PC-3 (cell line): ENCODE data around the gene ETHE1. TPM values are rescaled to one million over a fixed set of nuclear protein-coding genes. Genes with fewer than 3 reads are reported as not detected.

Experiments used
- ATAC-seq: fragments of 200-7000 bp; cut with Tn5 transposase; 2 replicates; pipeline ENCODE4 v1.9.1; 2020; ENCODE audit warnings: mild to moderate bottlenecking, moderate library complexity
- BruUV-seq: library from RNA; stranded (reverse); fragments of 400-500 nt; replicated peaks from 2 replicates; lab custom pipeline; 2021; lab: Mats Ljungman, UMichigan
- CTCF ChIA-PET: fragments of 300-600 bp; sonication (Branson Sonifier 250); formaldehyde crosslinking; loops from one replicate; lab custom pipeline; 2022; ENCODE audit warnings: antibody characterized with exemption; lab: Charles Lee
- POLR2A ChIA-PET: fragments of 300-600 bp; sonication (Branson Sonifier 250); formaldehyde crosslinking; loops from one replicate; lab custom pipeline; 2022; ENCODE audit warnings: antibody characterized with exemption; ENCODE audit not compliant: unreplicated experiment; lab: Charles Lee
- DNase-seq: peaks from one replicate; pipeline ENCODE4 v3.0.0-alpha.2; 2015
- H2AFZ ChIP-seq: fragments of 300-600 bp; sonication (generic); 2 replicates; pipeline ENCODE4 v1.6.0; 2016; ENCODE audit warnings: antibody characterized with exemption, low read length
- H3F3A ChIP-seq: fragments of 300-600 bp; sonication (generic); one replicate; pipeline ENCODE4 v1.6.0; 2017; ENCODE audit warnings: antibody characterized with exemption, low read length, control low read depth, mild to moderate bottlenecking; ENCODE audit not compliant: unreplicated experiment
- H3K27ac ChIP-seq: fragments of 300-600 bp; sonication (generic); 2 replicates; pipeline ENCODE4 v1.5.1; 2016; ENCODE audit warnings: mild to moderate bottlenecking, low read length
- H3K27me3 ChIP-seq: fragments of 300-600 bp; sonication (generic); 2 replicates; pipeline ENCODE4 v1.6.1; 2016; ENCODE audit warnings: low read length, mixed read lengths
- H3K36me3 ChIP-seq: fragments of 300-600 bp; sonication (generic); 2 replicates; pipeline ENCODE4 v1.6.1; 2016; ENCODE audit warnings: low read depth, mixed run types, low read length, mixed read lengths
- H3K4me1 ChIP-seq: fragments of 300-600 bp; sonication (generic); 2 replicates; pipeline ENCODE4 v1.5.1; 2016; ENCODE audit warnings: low read length; ENCODE audit not compliant: insufficient read depth
- H3K4me2 ChIP-seq: fragments of 300-600 bp; sonication (generic); 2 replicates; pipeline ENCODE4 v1.6.0; 2016; ENCODE audit warnings: low read length
- H3K4me3 ChIP-seq: fragments of 300-600 bp; sonication (generic); 2 replicates; pipeline ENCODE4 v1.5.1; 2016; ENCODE audit warnings: mild to moderate bottlenecking, low read length, mixed read lengths
- H3K79me2 ChIP-seq: fragments of 300-600 bp; sonication (generic); 2 replicates; pipeline ENCODE4 v1.6.1; 2017; ENCODE audit warnings: low read length, mixed read lengths
- H3K9ac ChIP-seq: fragments of 300-600 bp; sonication (generic); 2 replicates; pipeline ENCODE4 v1.6.0; 2016; ENCODE audit warnings: mild to moderate bottlenecking, low read length
- H3K9me2 ChIP-seq: fragments of 300-600 bp; sonication (generic); replicated peaks from 2 replicates; pipeline ENCODE4 v1.6.1; 2016; ENCODE audit warnings: mixed run types, low read length, mixed read lengths
- H3K9me3 ChIP-seq: fragments of 300-600 bp; sonication (generic); 2 replicates; pipeline ENCODE4 v1.6.1; 2016; ENCODE audit warnings: low read length, mixed read lengths
- H4K20me1 ChIP-seq: fragments of 300-600 bp; sonication (generic); 2 replicates; pipeline ENCODE4 v1.6.1; 2016; ENCODE audit warnings: low read length, mixed read lengths
- EZH2 ChIP-seq: fragments of 300-600 bp; sonication (generic); IDR thresholded peaks from one replicate; pipeline ENCODE4 v1.6.1; 2017; ENCODE audit warnings: antibody characterized with exemption, mild to moderate bottlenecking, low read length; ENCODE audit not compliant: unreplicated experiment
- EZH2phosphoT487 ChIP-seq: fragments of 300-600 bp; sonication (generic); IDR thresholded peaks from 2 replicates; pipeline ENCODE4 v1.6.1; 2018; ENCODE audit warnings: mild to moderate bottlenecking, antibody characterized with exemption, low read length, borderline replicate concordance
- intact Hi-C: fragments of 100-400 bp; cut with micrococcal nuclease; formaldehyde crosslinking; loops from 2 replicates; pipeline ENCODE4 v1.9.0; 2023
- total RNA-seq: library from RNA; depleted of rRNA; stranded (reverse); fragments of >200 nt; gene quantifications from 2 replicates; pipeline ENCODE4 v1.2.3, GENCODE V29; 2014
- TF ChIP-seq, protein P1 (sequence below): fragments of 300-600 bp; sonication (generic); conservative IDR thresholded peaks from 2 replicates; pipeline ENCODE4 v1.5.1; 2017; ENCODE audit warnings: antibody characterized with exemption, low read depth, mild to moderate bottlenecking, low read length

The ETHE1 gene
- total RNA-seq, 1 experiment from 2014 or later, result 34.2 TPM

DNA sequence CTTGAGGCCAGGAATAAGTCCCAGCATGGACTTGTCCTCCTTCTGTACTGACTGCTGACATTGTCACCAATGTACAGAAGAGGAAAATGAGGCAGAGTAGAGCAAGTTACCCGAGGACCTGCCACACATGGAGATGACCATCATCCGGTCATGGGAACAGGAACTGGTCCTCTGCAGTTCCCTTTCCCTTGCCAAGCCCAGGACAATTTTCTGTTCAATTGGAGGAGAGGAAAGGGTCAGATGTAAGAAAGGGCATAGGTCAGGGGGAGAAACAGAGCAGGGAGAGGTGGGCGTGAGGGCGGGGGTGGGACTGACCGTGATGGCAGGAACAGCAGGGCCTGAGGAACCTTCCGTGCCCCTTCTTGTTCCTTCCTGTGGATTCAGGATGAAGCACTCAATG, 41.0 kb downstream of the ETHE1 start:
- H3K4me2 ChIP-seq, result no peak overlapping the region
- no peaks in the 10 kb centered on the region for H3K27me3 ChIP-seq
- ATAC-seq, result no peak
- no peaks in the 10 kb centered on the region for H3K9me3 ChIP-seq
- CTCF ChIA-PET, result no interaction called here
- DNase-seq, result no peak
- no peak overlapping the region for H2AFZ ChIP-seq
- no peaks in the 10 kb centered on the region for H3F3A ChIP-seq
- TF ChIP-seq, protein P1, sequence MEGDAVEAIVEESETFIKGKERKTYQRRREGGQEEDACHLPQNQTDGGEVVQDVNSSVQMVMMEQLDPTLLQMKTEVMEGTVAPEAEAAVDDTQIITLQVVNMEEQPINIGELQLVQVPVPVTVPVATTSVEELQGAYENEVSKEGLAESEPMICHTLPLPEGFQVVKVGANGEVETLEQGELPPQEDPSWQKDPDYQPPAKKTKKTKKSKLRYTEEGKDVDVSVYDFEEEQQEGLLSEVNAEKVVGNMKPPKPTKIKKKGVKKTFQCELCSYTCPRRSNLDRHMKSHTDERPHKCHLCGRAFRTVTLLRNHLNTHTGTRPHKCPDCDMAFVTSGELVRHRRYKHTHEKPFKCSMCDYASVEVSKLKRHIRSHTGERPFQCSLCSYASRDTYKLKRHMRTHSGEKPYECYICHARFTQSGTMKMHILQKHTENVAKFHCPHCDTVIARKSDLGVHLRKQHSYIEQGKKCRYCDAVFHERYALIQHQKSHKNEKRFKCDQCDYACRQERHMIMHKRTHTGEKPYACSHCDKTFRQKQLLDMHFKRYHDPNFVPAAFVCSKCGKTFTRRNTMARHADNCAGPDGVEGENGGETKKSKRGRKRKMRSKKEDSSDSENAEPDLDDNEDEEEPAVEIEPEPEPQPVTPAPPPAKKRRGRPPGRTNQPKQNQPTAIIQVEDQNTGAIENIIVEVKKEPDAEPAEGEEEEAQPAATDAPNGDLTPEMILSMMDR, result no peak
- TF ChIP-seq EZH2, result no peak
- no peak for TF ChIP-seq EZH2phosphoT487
- POLR2A ChIA-PET, result no interaction called here
- H3K9ac ChIP-seq, result no peak overlapping the region
- H4K20me1 ChIP-seq, result no peaks in the 10 kb centered on the region
- no peaks in the 10 kb centered on the region for H3K36me3 ChIP-seq
- no peak overlapping the region for H3K4me3 ChIP-seq
- no TSS peak for BruUV-seq
- H3K9me2 ChIP-seq, result no peaks in the 10 kb centered on the region
- H3K4me1 ChIP-seq, result no peaks in the 10 kb centered on the region
- intact Hi-C loops, result no loop called here
- no peaks in the 10 kb centered on the region for H3K79me2 ChIP-seq
- no peak overlapping the region for H3K27ac ChIP-seq

DNA sequence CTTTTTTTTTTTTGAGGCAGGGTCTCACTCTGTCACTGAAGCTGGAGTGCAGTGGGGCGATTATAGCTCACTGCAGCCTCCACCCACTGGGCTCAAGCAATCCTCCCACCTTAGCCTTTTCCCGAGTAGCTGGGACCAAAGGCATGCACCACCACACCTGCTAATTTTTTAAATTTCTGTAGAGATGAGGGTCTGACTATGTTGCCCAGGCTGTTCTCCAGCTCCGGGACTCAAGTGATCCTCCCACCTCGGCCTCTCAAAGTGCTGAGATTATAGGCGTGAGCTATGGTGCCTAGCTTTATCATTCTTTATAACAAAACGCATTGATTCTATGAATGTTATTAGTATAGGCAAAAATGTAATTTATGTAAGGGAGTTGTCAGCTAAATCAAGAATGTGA, 43.7 kb downstream of the ETHE1 start:
- Histone ChIP-seq H3K36me3 (no peaks in the 10 kb centered on the region), H3K79me2 (no peaks in the 10 kb centered on the region), H3K4me2 (no peak overlapping the region), H3F3A (no peaks in the 10 kb centered on the region), H2AFZ (no peak overlapping the region), H3K27me3 (no peaks in the 10 kb centered on the region), H3K4me1 (no peaks in the 10 kb centered on the region), H4K20me1 (no peaks in the 10 kb centered on the region), H3K9ac (no peak overlapping the region), H3K9me3 (no peaks in the 10 kb centered on the region), H3K27ac (no peak overlapping the region), H3K9me2 (no peaks in the 10 kb centered on the region), H3K4me3 (no peak overlapping the region)
- POLR2A ChIA-PET, result no interaction called here
- TF ChIP-seq, protein P1, result no peak
- no peak for TF ChIP-seq EZH2phosphoT487
- no peak for TF ChIP-seq EZH2
- ATAC-seq (no peak), DNase-seq (no peak)
- CTCF ChIA-PET, result no interaction called here
- BruUV-seq, result no TSS peak
- intact Hi-C loops, result no loop called here

DNA sequence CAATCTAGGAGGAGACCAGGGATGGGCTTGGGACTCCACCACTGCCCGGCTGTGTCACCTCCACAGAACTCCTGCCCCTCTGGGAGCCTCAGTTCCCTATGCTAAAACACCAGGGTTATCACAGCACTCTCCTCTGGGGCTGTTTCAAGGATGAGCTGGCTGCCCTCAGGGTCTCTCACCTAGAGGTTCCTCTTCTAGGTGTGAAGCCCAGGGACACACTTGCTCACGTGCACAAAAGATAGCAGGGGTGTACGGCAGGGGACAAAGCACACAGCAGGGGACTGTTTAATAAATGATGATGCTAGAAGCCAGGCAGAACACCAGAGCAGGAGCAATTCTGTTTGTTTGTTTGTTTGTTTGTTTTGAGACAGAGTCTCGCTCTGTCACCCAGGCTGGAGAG, 44.8 kb downstream of the ETHE1 start:
- no peak for ATAC-seq
- Histone ChIP-seq H3K4me3 (no peak overlapping the region), H3K79me2 (no peaks in the 10 kb centered on the region), H4K20me1 (no peaks in the 10 kb centered on the region), H3K27ac (no peak overlapping the region), H3K4me2 (no peak overlapping the region), H3K36me3 (no peaks in the 10 kb centered on the region), H3K27me3 (no peaks in the 10 kb centered on the region), H3K4me1 (no peaks in the 10 kb centered on the region), H3K9me3 (no peaks in the 10 kb centered on the region), H3K9me2 (no peaks in the 10 kb centered on the region), H3F3A (no peaks in the 10 kb centered on the region), H2AFZ (no peak overlapping the region), H3K9ac (no peak overlapping the region)
- DNase-seq, result no peak
- intact Hi-C loops, result no loop called here
- CTCF ChIA-PET, result no interaction called here
- POLR2A ChIA-PET, result no interaction called here
- TF ChIP-seq EZH2phosphoT487 (no peak), EZH2 (no peak)
- TF ChIP-seq, protein P1, result no peak
- no TSS peak for BruUV-seq
